ENCODE results near the gene ARHGEF25. TPM values are rescaled to one million over a fixed set of nuclear protein-coding genes. Genes with fewer than 3 reads are reported as not detected.

Gene ARHGEF25
- total RNA-seq, 4 donors from 2014 or later, result 14.7 to 28.8 (median 20.0) TPM

- DNase-seq (ENCODE audit: low spot score), result no peak
- no peak for ATAC-seq (ENCODE audit: low FRiP score)
- no peak for TF ChIP-seq CTCF (IDR thresholded peaks at IDR 0.05)
These were observed 18.6 kb upstream of the ARHGEF25 start for GRCh38 chr12:57592551-57593165.

DNA sequence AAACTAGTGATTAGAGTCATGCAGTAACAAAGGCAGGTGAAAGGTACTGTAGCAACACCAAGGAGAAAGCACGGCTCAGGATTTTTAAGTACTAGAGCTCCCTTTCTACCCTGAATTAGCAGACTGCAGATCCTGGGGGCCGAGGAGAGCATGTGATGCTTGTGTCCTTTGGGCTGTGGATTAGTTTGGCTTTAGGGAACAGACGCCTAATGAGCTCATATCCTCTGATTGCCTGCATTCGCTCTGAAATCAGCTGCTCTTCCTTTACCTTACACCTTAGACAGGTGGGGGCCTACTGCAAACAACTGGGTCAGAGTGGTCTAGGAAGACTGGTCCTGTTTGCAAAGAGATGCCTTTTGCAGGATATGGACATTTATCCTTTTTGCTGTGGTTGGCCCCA lies 18.0 kb upstream of the ARHGEF25 start:
- ATAC-seq (ENCODE audit: low FRiP score), result no peak
- TF ChIP-seq CTCF (IDR thresholded peaks at IDR 0.05), result no peak
- no peak for DNase-seq (ENCODE audit: low spot score)

- no peak for TF ChIP-seq CTCF (IDR thresholded peaks at IDR 0.05)
- DNase-seq (ENCODE audit: low spot score), result no peak
- ATAC-seq (ENCODE audit: low FRiP score), result no peak
These were observed 10.8 kb upstream of the ARHGEF25 start for GRCh38 chr12:57600395-57600794.

DNA sequence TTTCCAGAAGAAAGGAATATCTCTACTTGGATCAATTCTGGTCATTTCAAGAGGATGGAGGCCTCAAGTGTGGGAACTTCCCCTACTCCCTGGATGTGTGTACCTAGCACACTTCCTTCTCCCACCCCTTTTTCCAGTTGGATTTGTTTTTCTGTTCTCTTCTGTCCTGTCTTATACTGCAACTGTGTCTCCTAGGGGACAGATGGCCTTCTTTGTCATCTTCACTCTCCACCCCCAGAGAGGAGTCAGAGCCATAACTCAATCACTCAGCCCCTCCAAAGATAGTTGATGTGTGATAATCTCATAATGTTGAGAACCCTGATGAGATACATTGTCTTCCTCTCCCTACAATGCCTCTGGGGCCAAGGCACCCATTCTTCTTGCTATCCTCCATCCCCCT lies 8.7 kb upstream of the ARHGEF25 start:
- no peak for TF ChIP-seq CTCF (IDR thresholded peaks at IDR 0.05)
- ATAC-seq (ENCODE audit: low FRiP score) (no peak), DNase-seq (ENCODE audit: low spot score) (no peak)

DNA sequence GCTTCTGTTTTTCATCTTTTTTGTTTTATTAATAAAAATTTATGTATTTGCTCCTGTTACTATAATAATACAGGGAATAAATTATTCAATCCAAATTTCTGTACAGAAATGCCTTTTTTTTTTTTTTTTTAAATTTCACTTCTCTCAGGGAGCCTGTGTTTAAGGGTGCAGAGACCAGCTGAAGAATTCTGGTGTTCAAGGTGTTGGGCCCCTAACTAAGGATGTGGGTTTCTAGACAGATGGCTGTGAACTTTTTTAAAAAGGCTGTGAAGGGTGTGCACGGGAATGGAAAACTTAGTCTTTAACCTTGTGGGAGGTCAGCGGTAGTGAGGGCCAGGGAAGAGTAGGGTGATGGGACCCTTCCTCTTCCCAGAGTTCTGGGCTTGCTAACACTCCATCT lies 7.9 kb upstream of the ARHGEF25 start:
- no peak for TF ChIP-seq CTCF (IDR thresholded peaks at IDR 0.05)
- ATAC-seq (ENCODE audit: low FRiP score) (no peak), DNase-seq (ENCODE audit: low spot score) (no peak)

GRCh38 chr12:57603815-57604453 lies 7.3 kb upstream of the ARHGEF25 start:
- ATAC-seq (ENCODE audit: low FRiP score) (peak; percentile 67), DNase-seq (ENCODE audit: low spot score) (no peak)
- TF ChIP-seq CTCF (IDR thresholded peaks at IDR 0.05), result no peak

DNA sequence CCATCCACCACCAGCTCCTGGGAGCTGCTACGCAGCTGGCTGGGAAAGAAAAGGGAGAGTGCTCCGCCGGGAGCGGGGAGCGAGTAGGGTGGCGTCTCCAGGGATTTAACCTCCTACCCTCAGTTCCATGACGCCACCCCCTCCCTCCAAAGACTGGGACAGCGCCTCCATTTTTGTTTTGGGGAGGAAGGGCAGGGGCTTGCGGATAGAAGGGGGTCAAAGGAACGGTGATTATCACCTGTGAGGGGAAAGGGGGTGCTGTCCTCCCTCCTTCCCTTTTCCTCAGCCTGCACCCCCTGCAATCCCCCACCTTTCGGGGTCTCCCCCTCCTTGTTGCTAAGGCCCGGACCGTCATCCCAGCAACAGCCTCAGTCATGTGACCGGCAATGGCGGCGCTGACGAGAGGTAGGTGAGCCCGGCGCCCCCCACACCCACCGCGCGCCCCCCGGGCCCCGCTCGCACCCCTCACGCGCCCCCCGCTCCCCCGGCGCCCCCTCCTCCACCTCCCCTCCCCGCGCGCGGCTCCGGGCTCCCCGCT lies 6.7 kb upstream of the ARHGEF25 start, which contains the start of gene DTX3:
TSS of gene DTX3 (plus strand) at position 371 of the 538 bp plus-strand sequence. CDS start 1,694 bp downstream, outside the sequence.
- DNase-seq (ENCODE audit: low spot score) (no peak), ATAC-seq (ENCODE audit: low FRiP score) (peak; percentile 17)
- TF ChIP-seq CTCF (IDR thresholded peaks at IDR 0.05), result no peak

Data from omental fat pad (tissue), 4 donors.